ENCODE results near the gene TIRAP. TPM values are rescaled to one million over a fixed set of nuclear protein-coding genes. Genes with fewer than 3 reads are reported as not detected.

Gene TIRAP
- total RNA-seq, 2 donors from 2014 or later, result 9.2 to 11.4 TPM

- H3K36me3 Mint-ChIP-seq (ENCODE audit: low read depth), result peaks cover 76% of the 10 kb centered on the region
- Histone ChIP-seq H3K4me1 (ENCODE audit: control insufficient read depth, insufficient read depth, low read length) (no peaks in the 10 kb centered on the region), H3K9me3 (ENCODE audit: control insufficient read depth, low read length) (no peaks in the 10 kb centered on the region), H3K36me3 (ENCODE audit: control insufficient read depth, insufficient read depth, low read length) (peaks cover 60% of the 10 kb centered on the region), H3K27ac (ENCODE audit: low read depth, low read length) (no peak overlapping the region), H3K9ac (ENCODE audit: extremely low read depth, low read length, poor library complexity, severe bottlenecking) (no peak overlapping the region), H3K4me3 (ENCODE audit: low read length) (no peak overlapping the region), H3K27me3 (ENCODE audit: control insufficient read depth, insufficient read depth, low read length, poor library complexity, severe bottlenecking) (no peaks in the 10 kb centered on the region)
- TF ChIP-seq CTCF (conservative IDR thresholded peaks at IDR 0.05), result no peak
- no peaks in the 10 kb centered on the region for H3K4me1 Mint-ChIP-seq
- no peaks in the 10 kb centered on the region for H3K9me3 Mint-ChIP-seq
- no peak for DNase-seq
- WGBS, 2 experiments (ENCODE audit: insufficient coverage in 1 of 2, insufficient read length in 1 of 2), result 91 to 93% methylated on average over 3 of the region's 4 CpGs
- H3K27me3 Mint-ChIP-seq (ENCODE audit: insufficient read depth), result no peaks in the 10 kb centered on the region
- no peak overlapping the region for H3K4me3 Mint-ChIP-seq
- no peak overlapping the region for H3K27ac Mint-ChIP-seq
These were observed 26.7 kb upstream of the TIRAP start for GRCh38 chr11:126256216-126256615.

GRCh38 chr11:126257144-126257543 is 25.7 kb upstream of the TIRAP start:
- peaks cover 60% of the 10 kb centered on the region for H3K36me3 ChIP-seq (ENCODE audit: control insufficient read depth, insufficient read depth, low read length)
- no peaks in the 10 kb centered on the region for H3K4me1 ChIP-seq (ENCODE audit: control insufficient read depth, insufficient read depth, low read length)
- 97 to 100% methylated on average over 1 to 2 of the region's 2 CpGs for WGBS, 2 experiments (ENCODE audit: insufficient coverage in 1 of 2, insufficient read length in 1 of 2)
- no peak for TF ChIP-seq CTCF (conservative IDR thresholded peaks at IDR 0.05)
- Mint-ChIP-seq H3K9me3 (no peaks in the 10 kb centered on the region), H3K27ac (no peak overlapping the region), H3K27me3 (ENCODE audit: insufficient read depth) (no peaks in the 10 kb centered on the region), H3K36me3 (ENCODE audit: low read depth) (peaks cover 77% of the 10 kb centered on the region), H3K4me1 (no peaks in the 10 kb centered on the region), H3K4me3 (no peak overlapping the region)
- no peak overlapping the region for H3K4me3 ChIP-seq (ENCODE audit: low read length)
- no peak for DNase-seq
- no peaks in the 10 kb centered on the region for H3K9me3 ChIP-seq (ENCODE audit: control insufficient read depth, low read length)
- H3K27me3 ChIP-seq (ENCODE audit: control insufficient read depth, insufficient read depth, low read length, poor library complexity, severe bottlenecking), result no peaks in the 10 kb centered on the region
- H3K27ac ChIP-seq (ENCODE audit: low read depth, low read length), result no peak overlapping the region
- no peak overlapping the region for H3K9ac ChIP-seq (ENCODE audit: extremely low read depth, low read length, poor library complexity, severe bottlenecking)

GRCh38 chr11:126257764-126258163 is 25.1 kb upstream of the TIRAP start:
- no peak for TF ChIP-seq CTCF (conservative IDR thresholded peaks at IDR 0.05)
- Mint-ChIP-seq H3K27me3 (ENCODE audit: insufficient read depth) (no peaks in the 10 kb centered on the region), H3K36me3 (ENCODE audit: low read depth) (peaks cover 77% of the 10 kb centered on the region), H3K4me3 (no peak overlapping the region), H3K27ac (no peak overlapping the region), H3K9me3 (no peaks in the 10 kb centered on the region), H3K4me1 (no peaks in the 10 kb centered on the region)
- Histone ChIP-seq H3K9me3 (ENCODE audit: control insufficient read depth, low read length) (no peaks in the 10 kb centered on the region), H3K27me3 (ENCODE audit: control insufficient read depth, insufficient read depth, low read length, poor library complexity, severe bottlenecking) (no peaks in the 10 kb centered on the region), H3K9ac (ENCODE audit: extremely low read depth, low read length, poor library complexity, severe bottlenecking) (no peak overlapping the region), H3K36me3 (ENCODE audit: control insufficient read depth, insufficient read depth, low read length) (peaks cover 65% of the 10 kb centered on the region), H3K4me1 (ENCODE audit: control insufficient read depth, insufficient read depth, low read length) (no peaks in the 10 kb centered on the region), H3K27ac (ENCODE audit: low read depth, low read length) (no peak overlapping the region), H3K4me3 (ENCODE audit: low read length) (no peak overlapping the region)
- no peak for DNase-seq
- WGBS, 2 experiments (ENCODE audit: insufficient coverage in 1 of 2, insufficient read length in 1 of 2), result 93 to 100% methylated on average over 1 of the region's 2 CpGs

Measured in endodermal cell (in vitro differentiated cells).